PC-3 (cell line): ENCODE results near the gene AGXT. TPM values are rescaled to one million over a fixed set of nuclear protein-coding genes. Genes with fewer than 3 reads are reported as not detected.

Experiments
- ATAC-seq: fragments of 200-7000 bp; cut with Tn5 transposase; 2 replicates; pipeline ENCODE4 v1.9.1; 2020; ENCODE audit warnings: mild to moderate bottlenecking, moderate library complexity
- BruUV-seq: library from RNA; stranded (reverse); fragments of 400-500 nt; replicated peaks from 2 replicates; lab custom pipeline; 2021; lab: Mats Ljungman, UMichigan
- CTCF ChIA-PET: fragments of 300-600 bp; sonication (Branson Sonifier 250); formaldehyde crosslinking; loops from one replicate; lab custom pipeline; 2022; ENCODE audit warnings: antibody characterized with exemption; lab: Charles Lee
- POLR2A ChIA-PET: fragments of 300-600 bp; sonication (Branson Sonifier 250); formaldehyde crosslinking; loops from one replicate; lab custom pipeline; 2022; ENCODE audit warnings: antibody characterized with exemption; ENCODE audit not compliant: unreplicated experiment; lab: Charles Lee
- DNase-seq: peaks from one replicate; pipeline ENCODE4 v3.0.0-alpha.2; 2015
- H2AFZ ChIP-seq: fragments of 300-600 bp; sonication (generic); 2 replicates; pipeline ENCODE4 v1.6.0; 2016; ENCODE audit warnings: antibody characterized with exemption, low read length
- H3F3A ChIP-seq: fragments of 300-600 bp; sonication (generic); one replicate; pipeline ENCODE4 v1.6.0; 2017; ENCODE audit warnings: antibody characterized with exemption, low read length, control low read depth, mild to moderate bottlenecking; ENCODE audit not compliant: unreplicated experiment
- H3K27ac ChIP-seq: fragments of 300-600 bp; sonication (generic); 2 replicates; pipeline ENCODE4 v1.5.1; 2016; ENCODE audit warnings: mild to moderate bottlenecking, low read length
- H3K27me3 ChIP-seq: fragments of 300-600 bp; sonication (generic); 2 replicates; pipeline ENCODE4 v1.6.1; 2016; ENCODE audit warnings: low read length, mixed read lengths
- H3K36me3 ChIP-seq: fragments of 300-600 bp; sonication (generic); 2 replicates; pipeline ENCODE4 v1.6.1; 2016; ENCODE audit warnings: low read depth, mixed run types, low read length, mixed read lengths
- H3K4me1 ChIP-seq: fragments of 300-600 bp; sonication (generic); 2 replicates; pipeline ENCODE4 v1.5.1; 2016; ENCODE audit warnings: low read length; ENCODE audit not compliant: insufficient read depth
- H3K4me2 ChIP-seq: fragments of 300-600 bp; sonication (generic); 2 replicates; pipeline ENCODE4 v1.6.0; 2016; ENCODE audit warnings: low read length
- H3K4me3 ChIP-seq: fragments of 300-600 bp; sonication (generic); 2 replicates; pipeline ENCODE4 v1.5.1; 2016; ENCODE audit warnings: mild to moderate bottlenecking, low read length, mixed read lengths
- H3K79me2 ChIP-seq: fragments of 300-600 bp; sonication (generic); 2 replicates; pipeline ENCODE4 v1.6.1; 2017; ENCODE audit warnings: low read length, mixed read lengths
- H3K9ac ChIP-seq: fragments of 300-600 bp; sonication (generic); 2 replicates; pipeline ENCODE4 v1.6.0; 2016; ENCODE audit warnings: mild to moderate bottlenecking, low read length
- H3K9me2 ChIP-seq: fragments of 300-600 bp; sonication (generic); replicated peaks from 2 replicates; pipeline ENCODE4 v1.6.1; 2016; ENCODE audit warnings: mixed run types, low read length, mixed read lengths
- H3K9me3 ChIP-seq: fragments of 300-600 bp; sonication (generic); 2 replicates; pipeline ENCODE4 v1.6.1; 2016; ENCODE audit warnings: low read length, mixed read lengths
- H4K20me1 ChIP-seq: fragments of 300-600 bp; sonication (generic); 2 replicates; pipeline ENCODE4 v1.6.1; 2016; ENCODE audit warnings: low read length, mixed read lengths
- CTCF ChIP-seq: fragments of 300-600 bp; sonication (generic); conservative IDR thresholded peaks from 2 replicates; pipeline ENCODE4 v1.5.1; 2017; ENCODE audit warnings: antibody characterized with exemption, low read depth, mild to moderate bottlenecking, low read length
- EZH2 ChIP-seq: fragments of 300-600 bp; sonication (generic); IDR thresholded peaks from one replicate; pipeline ENCODE4 v1.6.1; 2017; ENCODE audit warnings: antibody characterized with exemption, mild to moderate bottlenecking, low read length; ENCODE audit not compliant: unreplicated experiment
- EZH2phosphoT487 ChIP-seq: fragments of 300-600 bp; sonication (generic); IDR thresholded peaks from 2 replicates; pipeline ENCODE4 v1.6.1; 2018; ENCODE audit warnings: mild to moderate bottlenecking, antibody characterized with exemption, low read length, borderline replicate concordance
- intact Hi-C: fragments of 100-400 bp; cut with micrococcal nuclease; formaldehyde crosslinking; loops from 2 replicates; pipeline ENCODE4 v1.9.0; 2023
- total RNA-seq: library from RNA; depleted of rRNA; stranded (reverse); fragments of >200 nt; gene quantifications from 2 replicates; pipeline ENCODE4 v1.2.3, GENCODE V29; 2014

Gene AGXT
- total RNA-seq, 1 experiment from 2014 or later: not detected

GRCh38 chr2:240896871-240897692 lies 28.5 kb downstream of the AGXT start:
- ATAC-seq: no peak
- no peak overlapping the region for H2AFZ ChIP-seq
- intact Hi-C loops: no loop called here
- no peaks in the 10 kb centered on the region for H4K20me1 ChIP-seq
- H3K4me3 ChIP-seq: no peak overlapping the region
- no peaks in the 10 kb centered on the region for H3K36me3 ChIP-seq
- no peaks in the 10 kb centered on the region for H3K27me3 ChIP-seq
- no peaks in the 10 kb centered on the region for H3K9me3 ChIP-seq
- peaks cover 20% of the 10 kb centered on the region for H3K4me1 ChIP-seq
- DNase-seq: peak; percentile 9
- BruUV-seq: no TSS peak
- no peaks in the 10 kb centered on the region for H3K9me2 ChIP-seq
- POLR2A ChIA-PET: no interaction called here
- H3K27ac ChIP-seq: no peak overlapping the region
- no peak for TF ChIP-seq CTCF
- no peak for TF ChIP-seq EZH2phosphoT487
- H3K9ac ChIP-seq: no peak overlapping the region
- no peaks in the 10 kb centered on the region for H3F3A ChIP-seq
- no peak overlapping the region for H3K4me2 ChIP-seq
- CTCF ChIA-PET: no interaction called here
- no peaks in the 10 kb centered on the region for H3K79me2 ChIP-seq

GRCh38 chr2:240898108-240898730 lies 29.6 kb downstream of the AGXT start:
- Histone ChIP-seq H3K4me2 (no peak overlapping the region), H2AFZ (no peak overlapping the region), H3K79me2 (no peaks in the 10 kb centered on the region), H3K9me2 (no peaks in the 10 kb centered on the region), H3K27me3 (no peaks in the 10 kb centered on the region), H3F3A (no peaks in the 10 kb centered on the region), H3K27ac (no peak overlapping the region), H3K4me3 (no peak overlapping the region), H3K4me1 (peaks cover 20% of the 10 kb centered on the region), H3K9ac (no peak overlapping the region), H3K36me3 (no peaks in the 10 kb centered on the region), H4K20me1 (no peaks in the 10 kb centered on the region), H3K9me3 (no peaks in the 10 kb centered on the region)
- DNase-seq (peak; percentile 65), ATAC-seq (peak; percentile 42)
- intact Hi-C loops: no loop called here
- ChIA-PET POLR2A (no interaction called here), CTCF (no interaction called here)
- BruUV-seq: no TSS peak
- TF ChIP-seq EZH2phosphoT487 (no peak), CTCF (no peak), EZH2 (no peak)
